ENCODE measurements around the gene DBP. TPM values are rescaled to one million over a fixed set of nuclear protein-coding genes. Genes with fewer than 3 reads are reported as not detected.

Gene DBP
- total and polyA plus RNA-seq, 2 experiments from 2014 or later: 5.7 to 6.3 TPM

- Mint-ChIP-seq H3K27ac (no peak overlapping the region), H3K27me3 (ENCODE audit: insufficient read depth, low read depth, poor library complexity) (peaks cover 9% of the 10 kb centered on the region), H3K4me1 (no peaks in the 10 kb centered on the region), H3K4me3 (no peak overlapping the region), H3K9me3 (no peaks in the 10 kb centered on the region), H3K36me3 (ENCODE audit: low read depth) (no peaks in the 10 kb centered on the region; the same call in 2 of the 3 replicates)
- TF ChIP-seq NANOG (IDR thresholded peaks at IDR 0.05; ENCODE audit: borderline replicate concordance): no peak
- H3K79me2 ChIP-seq (replicated peaks; ENCODE audit: insufficient read depth): no peaks in the 10 kb centered on the region
- no peak overlapping the region for H3K27ac ChIP-seq (ENCODE audit: low read depth)
- no peak overlapping the region for H2AFZ ChIP-seq
- no peaks in the 10 kb centered on the region for H3K27me3 ChIP-seq (ENCODE audit: insufficient read depth)
- no peaks in the 10 kb centered on the region for H3K4me1 ChIP-seq (ENCODE audit: insufficient read depth)
- no peak overlapping the region for H3K4me3 ChIP-seq
- H4K20me1 ChIP-seq (replicated peaks; ENCODE audit: insufficient read depth): no peaks in the 10 kb centered on the region
- H3K9me2 ChIP-seq (ENCODE audit: insufficient read depth): no peaks in the 10 kb centered on the region
- DNase-seq (ENCODE audit: low spot score): no peak
- ATAC-seq: no peak
- H3K4me2 ChIP-seq: no peak overlapping the region
- no peaks in the 10 kb centered on the region for H3K36me3 ChIP-seq (ENCODE audit: insufficient read depth)
- no peaks in the 10 kb centered on the region for H3F3A ChIP-seq (replicated peaks; ENCODE audit: low read depth)
These were observed 40.9 kb downstream of the DBP start for GRCh38 chr19:48596237-48596636.

GRCh38 chr19:48595833-48596232 is 41.3 kb downstream of the DBP start:
- H4K20me1 ChIP-seq (replicated peaks; ENCODE audit: insufficient read depth): no peaks in the 10 kb centered on the region
- H3K4me2 ChIP-seq: no peak overlapping the region
- H3K79me2 ChIP-seq (replicated peaks; ENCODE audit: insufficient read depth): no peaks in the 10 kb centered on the region
- peaks cover 13% of the 10 kb centered on the region for H3K27me3 Mint-ChIP-seq (ENCODE audit: insufficient read depth, low read depth, poor library complexity)
- no peaks in the 10 kb centered on the region for H3K9me2 ChIP-seq (ENCODE audit: insufficient read depth)
- no peak for ATAC-seq
- no peaks in the 10 kb centered on the region for H3F3A ChIP-seq (replicated peaks; ENCODE audit: low read depth)
- no peak for DNase-seq (ENCODE audit: low spot score)
- H3K4me1 Mint-ChIP-seq: no peaks in the 10 kb centered on the region
- no peaks in the 10 kb centered on the region for H3K4me1 ChIP-seq (ENCODE audit: insufficient read depth)
- no peak overlapping the region for H3K4me3 ChIP-seq
- no peaks in the 10 kb centered on the region for H3K36me3 ChIP-seq (ENCODE audit: insufficient read depth)
- H3K9me3 Mint-ChIP-seq: no peaks in the 10 kb centered on the region
- no peak overlapping the region for H3K27ac Mint-ChIP-seq
- H3K4me3 Mint-ChIP-seq: no peak overlapping the region
- H3K36me3 Mint-ChIP-seq (ENCODE audit: low read depth): no peaks in the 10 kb centered on the region; the same call in 2 of the 3 replicates
- H2AFZ ChIP-seq: no peak overlapping the region
- H3K27me3 ChIP-seq (ENCODE audit: insufficient read depth): no peaks in the 10 kb centered on the region
- H3K27ac ChIP-seq (ENCODE audit: low read depth): no peak overlapping the region
- TF ChIP-seq POLR2AphosphoS5 (IDR thresholded peaks at IDR 0.05; ENCODE audit: low read depth) (no peak), REST (IDR thresholded peaks at IDR 0.05; ENCODE audit: unreplicated experiment) (no peak), CREB1 (CRISPR knock-in tag; IDR thresholded peaks at IDR 0.05; ENCODE audit: low read depth) (no peak), ZNF462 (CRISPR knock-in tag; IDR thresholded peaks at IDR 0.05) (no peak), STAT1 (IDR thresholded peaks at IDR 0.05; ENCODE audit: unreplicated experiment) (no peak), NANOG (IDR thresholded peaks at IDR 0.05; ENCODE audit: borderline replicate concordance) (no peak), CTCF (conservative IDR thresholded peaks at IDR 0.05; ENCODE audit: low read depth in 2 of 2) (no peak), ETS1 (IDR thresholded peaks at IDR 0.05) (no peak), EZH2 (IDR thresholded peaks at IDR 0.05; ENCODE audit: low read depth, unreplicated experiment) (no peak), JUNB (IDR thresholded peaks at IDR 0.05; ENCODE audit: unreplicated experiment) (no peak)

All from GM23338 (cell line).